Skeletal muscle tissue (tissue), 4 donors: Measurements from ENCODE around the gene AGXT2. TPM values are rescaled to one million over a fixed set of nuclear protein-coding genes. Genes with fewer than 3 reads are reported as not detected.

Experiments
- H3K27ac ChIP-seq: one replicate; pipeline ENCODE4 v1.7.0; 2013; ENCODE audit warnings: mild to moderate bottlenecking, low read depth, low read length, inconsistent platforms
- H3K27me3 ChIP-seq, 3 donors: one replicate each; pipeline ENCODE4 v1.7.0; 2013; ENCODE audit warnings: low read length in 3 of 3; ENCODE audit not compliant: control insufficient read depth in 3 of 3, insufficient read depth in 3 of 3
- H3K36me3 ChIP-seq, 3 donors: one replicate each; pipeline ENCODE4 v1.7.0; 2013; ENCODE audit warnings: low read length in 3 of 3; ENCODE audit not compliant: control insufficient read depth in 3 of 3, insufficient read depth in 3 of 3
- H3K4me1 ChIP-seq, 3 donors: one replicate each; pipeline ENCODE4 v1.7.0; 2013; ENCODE audit warnings: low read length in 3 of 3, mild to moderate bottlenecking in 3 of 3; ENCODE audit not compliant: control insufficient read depth in 3 of 3, insufficient read depth in 3 of 3
- H3K4me3 ChIP-seq, 3 donors: one replicate each; pipeline ENCODE4 v1.7.0; 2013; ENCODE audit warnings: low read length in 3 of 3
- H3K9ac ChIP-seq, 3 donors: one replicate each; pipeline ENCODE4 v1.7.0; 2013; ENCODE audit warnings: low read length in 3 of 3, mild to moderate bottlenecking in 3 of 3, moderate library complexity in 2 of 3, low read depth in 1 of 3
- H3K9me3 ChIP-seq, 3 donors: one replicate each; pipeline ENCODE4 v1.7.0; 2013; ENCODE audit warnings: low read length in 3 of 3; ENCODE audit not compliant: control insufficient read depth in 3 of 3
- total RNA-seq: library from RNA; depleted of rRNA; stranded (reverse); fragments of >200 nt; gene quantifications from one replicate; pipeline ENCODE4 v1.2.3, GENCODE V29; 2014
- donor health status: Osteomylitis.

Gene AGXT2
- total RNA-seq, 1 donor from 2014 or later: not detected

DNA sequence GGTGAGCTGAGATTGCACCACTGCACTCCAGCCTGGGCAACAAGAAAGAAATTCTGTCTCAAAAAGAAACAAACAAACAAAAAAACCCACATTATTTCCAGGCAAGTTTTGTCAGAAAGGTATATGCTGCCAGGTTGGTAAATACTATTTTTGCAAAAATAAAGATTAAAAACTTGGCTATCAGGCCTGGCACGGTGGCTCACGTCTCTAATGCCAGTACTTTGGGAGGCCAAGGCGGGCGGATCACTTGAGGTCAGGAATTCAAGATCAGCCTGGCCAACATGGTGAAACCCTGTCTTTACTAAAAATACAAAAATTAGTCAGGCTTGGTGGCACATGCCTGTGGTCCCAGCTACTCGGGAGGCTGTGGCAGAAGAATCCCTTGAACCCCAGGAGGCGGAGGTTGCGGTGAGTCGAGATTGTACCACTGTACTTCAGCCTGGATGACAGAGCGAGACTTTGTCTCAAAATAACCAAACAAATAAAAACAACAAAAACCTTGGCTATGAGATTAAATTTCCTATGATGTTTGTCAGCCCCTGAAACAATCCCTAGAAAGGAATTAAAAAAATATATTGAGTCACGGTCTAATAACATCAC lies 22.7 kb downstream of the AGXT2 start:
- H3K4me3 ChIP-seq: no peak overlapping the region
- H3K9ac ChIP-seq: no peak overlapping the region
- H3K4me1 ChIP-seq: no peaks in the 10 kb centered on the region
- no peaks in the 10 kb centered on the region for H3K27me3 ChIP-seq
- H3K9me3 ChIP-seq: no peaks in the 10 kb centered on the region
- H3K27ac ChIP-seq: no peak overlapping the region
- H3K36me3 ChIP-seq: no peaks in the 10 kb centered on the region

DNA sequence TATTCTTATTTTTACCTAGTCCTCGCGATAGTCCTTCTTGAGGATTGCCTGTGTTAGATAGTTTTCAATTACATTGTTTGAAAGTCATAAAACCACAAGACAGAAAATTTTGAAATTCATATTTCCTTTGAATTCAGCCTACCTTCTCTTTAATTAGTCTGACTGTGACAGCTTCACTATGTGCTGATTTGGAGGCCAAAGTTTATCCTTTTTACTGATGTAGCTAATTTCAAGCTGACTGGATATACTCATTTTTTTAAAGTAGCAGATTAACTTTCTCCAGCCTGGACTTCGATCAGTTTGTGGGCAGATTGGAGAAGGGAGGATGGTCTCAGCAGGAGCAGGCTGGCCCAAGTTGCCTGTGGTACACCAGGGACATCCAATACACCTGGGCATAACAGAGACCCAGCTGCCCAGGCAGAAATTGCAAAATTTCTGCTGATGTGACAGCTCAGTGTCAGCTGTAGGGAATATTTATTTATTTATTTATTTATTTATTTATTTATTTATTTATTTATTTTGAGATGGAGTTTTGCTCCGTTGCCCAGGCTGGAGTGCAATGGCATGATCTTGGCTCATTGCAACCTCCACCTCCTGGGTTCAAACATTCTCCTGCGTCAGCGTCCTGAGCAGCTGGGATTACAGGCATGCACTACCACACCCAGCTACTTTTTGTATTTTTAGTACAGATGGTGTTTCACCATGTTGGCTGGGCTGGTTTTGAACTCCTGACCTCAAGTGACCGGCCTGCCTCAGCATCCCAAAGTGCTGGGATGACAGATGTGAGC lies 24.2 kb downstream of the AGXT2 start:
- Histone ChIP-seq H3K4me1 (no peaks in the 10 kb centered on the region), H3K27me3 (no peaks in the 10 kb centered on the region), H3K9me3 (no peaks in the 10 kb centered on the region)

DNA sequence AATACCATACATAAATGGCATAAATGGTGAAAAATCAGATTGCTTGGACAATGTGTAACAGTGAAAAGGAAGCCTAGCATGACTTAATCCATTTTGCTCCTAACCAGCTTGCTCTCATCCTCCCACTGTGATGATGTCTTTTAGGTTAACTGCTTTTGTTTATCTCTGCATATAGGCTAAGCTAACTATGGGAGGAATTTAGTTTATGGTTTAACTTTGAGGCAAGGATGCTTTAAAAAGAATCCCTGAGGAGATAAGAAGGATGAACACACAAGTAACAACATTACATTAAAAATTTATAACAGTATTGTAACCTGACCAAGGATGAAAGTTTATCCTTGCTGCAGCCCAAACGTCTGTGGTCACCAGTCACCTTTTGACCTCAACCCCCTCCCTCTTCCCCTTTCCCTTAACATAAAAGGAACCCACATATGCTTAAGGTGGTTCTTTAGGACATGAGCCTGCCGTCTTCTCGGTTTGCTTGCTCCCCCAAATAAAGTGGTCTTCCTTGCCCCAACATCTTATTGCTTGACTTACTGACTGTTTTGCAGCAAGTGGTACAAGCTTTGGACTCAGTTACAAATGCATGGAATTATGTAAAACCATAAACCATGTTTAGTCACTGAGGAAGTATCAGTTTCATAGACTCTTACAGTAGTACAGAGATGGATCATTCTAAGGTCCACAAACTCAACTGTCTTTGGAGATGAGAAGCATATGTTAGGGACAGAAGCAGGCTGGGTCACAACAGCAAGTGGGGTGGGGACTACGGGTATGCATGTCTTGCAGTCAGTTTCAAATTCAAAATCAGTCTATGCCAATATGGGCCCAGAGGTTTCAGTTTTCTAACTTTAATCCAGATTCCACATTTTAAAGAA lies 31.3 kb downstream of the AGXT2 start:
- H3K9me3 ChIP-seq: no peaks in the 10 kb centered on the region
- H3K9ac ChIP-seq: no peak overlapping the region
- no peaks in the 10 kb centered on the region for H3K36me3 ChIP-seq
- H3K27ac ChIP-seq: no peak overlapping the region
- H3K4me1 ChIP-seq: no peaks in the 10 kb centered on the region
- H3K4me3 ChIP-seq: no peak overlapping the region
- peaks cover 0 to 2% (median 0%) of the 10 kb centered on the region in 3 donors for H3K27me3 ChIP-seq

More for the DNA sequence above, 24.2 kb downstream of the AGXT2 start:
- H3K27ac ChIP-seq: no peak overlapping the region
- H3K36me3 ChIP-seq: no peaks in the 10 kb centered on the region
- H3K4me3 ChIP-seq: no peak overlapping the region
- no peak overlapping the region for H3K9ac ChIP-seq

DNA sequence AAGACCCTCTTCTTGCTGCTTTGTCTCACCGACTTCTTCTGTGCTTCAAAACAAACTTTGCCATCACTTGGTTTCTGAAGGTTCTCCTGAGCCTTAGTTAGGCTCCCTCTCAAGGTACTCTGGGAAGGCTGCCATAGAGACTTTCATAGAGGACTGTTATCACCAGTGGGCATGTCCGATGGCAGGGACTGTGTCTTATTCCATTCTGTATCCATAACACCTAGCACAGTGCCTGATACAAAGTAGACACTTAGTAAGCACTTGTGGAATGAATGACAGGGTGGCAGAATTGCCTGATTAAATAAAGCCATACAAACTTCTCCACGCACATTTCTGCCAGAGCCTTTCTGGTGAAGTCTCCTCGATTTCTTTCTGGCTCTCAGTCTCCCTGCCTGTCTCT lies 32.7 kb downstream of the AGXT2 start:
- Histone ChIP-seq H3K9ac (no peak overlapping the region), H3K36me3 (no peaks in the 10 kb centered on the region), H3K27me3 (peaks cover 0 to 2% (median 0%) of the 10 kb centered on the region in 3 donors), H3K4me1 (no peaks in the 10 kb centered on the region), H3K9me3 (no peaks in the 10 kb centered on the region), H3K27ac (no peak overlapping the region), H3K4me3 (no peak overlapping the region)

DNA sequence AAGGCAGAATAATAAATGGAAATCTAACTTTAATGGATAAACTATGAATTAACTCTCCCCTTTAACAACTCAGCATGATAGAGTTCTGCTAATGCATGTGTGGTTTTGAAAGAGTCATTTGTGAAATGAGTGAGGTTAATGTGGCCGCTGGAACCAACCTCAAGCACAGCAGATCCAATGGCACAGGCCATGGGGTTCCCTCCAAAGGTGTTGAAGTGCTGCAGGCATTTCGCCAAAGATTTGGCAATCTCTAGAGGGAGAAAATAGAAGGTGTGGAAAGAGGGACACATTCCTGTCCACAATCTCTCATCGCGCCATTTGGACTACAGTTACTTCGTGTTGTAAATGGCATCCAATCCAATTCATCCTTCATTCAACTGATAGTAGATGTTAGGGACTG lies 35.0 kb downstream of the AGXT2 start:
- Histone ChIP-seq H3K9ac (no peak overlapping the region), H3K9me3 (no peaks in the 10 kb centered on the region), H3K4me1 (no peaks in the 10 kb centered on the region), H3K27me3 (peaks cover 0 to 3% (median 2%) of the 10 kb centered on the region in 3 donors), H3K4me3 (no peak overlapping the region), H3K27ac (no peak overlapping the region), H3K36me3 (no peaks in the 10 kb centered on the region)

DNA sequence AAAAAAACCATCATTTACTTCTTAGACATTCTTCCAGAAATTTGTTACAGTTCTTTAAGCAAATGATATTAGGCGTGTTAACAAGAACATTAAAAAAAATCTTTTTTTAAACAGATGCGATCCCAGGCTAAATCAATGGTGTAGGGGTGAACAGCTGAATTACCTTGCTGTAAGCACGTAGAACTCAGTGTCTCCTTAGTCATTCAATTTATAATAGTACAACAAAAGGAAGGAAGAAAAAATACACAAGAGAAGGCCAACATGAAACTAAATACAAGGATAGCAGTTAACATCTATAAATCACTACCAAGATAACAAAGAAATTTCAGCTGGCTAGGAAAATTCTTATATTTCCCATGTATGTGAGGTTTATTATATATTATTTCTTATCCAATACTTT lies 35.4 kb downstream of the AGXT2 start:
- no peaks in the 10 kb centered on the region for H3K9me3 ChIP-seq
- H3K36me3 ChIP-seq: no peaks in the 10 kb centered on the region
- H3K27me3 ChIP-seq: peaks cover 0 to 3% (median 2%) of the 10 kb centered on the region in 3 donors
- no peak overlapping the region for H3K9ac ChIP-seq
- no peak overlapping the region for H3K4me3 ChIP-seq
- H3K27ac ChIP-seq: no peak overlapping the region
- no peaks in the 10 kb centered on the region for H3K4me1 ChIP-seq

DNA sequence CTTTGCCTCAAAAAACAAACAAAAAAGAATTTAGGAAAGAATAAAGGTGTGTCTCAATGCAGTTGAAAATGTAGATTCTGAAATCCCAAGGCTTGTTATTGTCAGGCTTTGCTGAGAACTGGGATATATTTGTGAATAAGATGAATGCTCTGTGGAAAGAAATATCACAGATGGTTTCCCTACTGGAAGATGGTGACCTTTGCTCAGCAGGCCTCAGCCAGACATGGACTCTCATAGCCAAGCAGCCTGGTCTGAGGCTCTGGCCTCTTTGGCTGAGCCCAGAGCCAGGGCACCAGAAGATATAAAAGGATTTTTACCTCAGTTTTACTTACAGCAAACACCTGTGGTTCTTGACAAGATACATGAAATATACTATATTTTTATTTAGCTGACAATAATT lies 37.1 kb downstream of the AGXT2 start:
- H3K27me3 ChIP-seq: peaks cover 0 to 3% (median 2%) of the 10 kb centered on the region in 3 donors
- H3K36me3 ChIP-seq: no peaks in the 10 kb centered on the region
- H3K4me1 ChIP-seq: no peaks in the 10 kb centered on the region
- H3K4me3 ChIP-seq: no peak overlapping the region
- no peak overlapping the region for H3K27ac ChIP-seq
- H3K9me3 ChIP-seq: no peaks in the 10 kb centered on the region
- no peak overlapping the region for H3K9ac ChIP-seq

DNA sequence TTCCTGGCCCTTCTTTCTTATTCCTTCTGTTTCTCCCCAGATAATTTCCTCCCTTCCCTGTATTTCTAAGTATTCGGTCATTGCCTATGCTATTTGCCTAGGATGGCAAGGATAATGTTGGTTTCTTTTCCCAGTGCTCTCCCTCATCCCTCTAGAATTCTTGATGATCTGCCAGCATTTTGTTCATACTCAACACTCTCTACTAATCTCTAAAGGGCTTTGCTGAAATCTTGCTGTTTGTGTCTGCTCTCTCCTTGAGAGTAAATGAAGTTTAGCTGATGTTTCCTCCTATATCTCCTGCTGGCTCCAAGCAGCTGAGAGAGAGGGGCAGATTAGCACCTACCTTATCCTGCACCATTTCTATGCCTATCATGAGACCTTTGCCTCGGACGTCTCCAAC lies 38.1 kb downstream of the AGXT2 start:
- H3K4me3 ChIP-seq: no peak overlapping the region
- no peak overlapping the region for H3K27ac ChIP-seq
- peaks cover 0 to 3% (median 2%) of the 10 kb centered on the region in 3 donors for H3K27me3 ChIP-seq
- H3K9ac ChIP-seq: no peak overlapping the region
- no peaks in the 10 kb centered on the region for H3K9me3 ChIP-seq
- no peaks in the 10 kb centered on the region for H3K4me1 ChIP-seq
- no peaks in the 10 kb centered on the region for H3K36me3 ChIP-seq

DNA sequence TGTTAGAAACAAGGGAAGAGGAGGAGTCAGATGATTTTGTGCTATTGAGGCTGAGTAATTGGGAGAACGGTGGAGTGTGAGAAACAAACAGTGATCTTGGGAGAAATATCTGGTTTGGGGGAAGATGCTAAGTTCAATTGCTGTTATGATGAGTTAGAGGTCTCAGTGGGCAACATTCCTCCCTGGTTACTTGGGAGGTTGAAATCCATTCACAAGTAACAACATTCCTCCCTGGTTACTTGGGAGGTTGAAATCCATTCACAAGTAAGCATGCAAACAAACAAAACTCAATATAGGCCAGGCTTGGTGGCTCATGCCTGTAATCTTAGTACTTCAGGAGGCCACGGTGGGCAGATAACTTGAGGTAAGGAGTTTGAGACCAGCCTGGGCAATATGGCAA lies 38.7 kb downstream of the AGXT2 start:
- Histone ChIP-seq H3K27me3 (peaks cover 0 to 3% (median 2%) of the 10 kb centered on the region in 3 donors), H3K27ac (no peak overlapping the region), H3K36me3 (no peaks in the 10 kb centered on the region), H3K9ac (no peak overlapping the region), H3K4me3 (no peak overlapping the region), H3K9me3 (no peaks in the 10 kb centered on the region), H3K4me1 (no peaks in the 10 kb centered on the region)

DNA sequence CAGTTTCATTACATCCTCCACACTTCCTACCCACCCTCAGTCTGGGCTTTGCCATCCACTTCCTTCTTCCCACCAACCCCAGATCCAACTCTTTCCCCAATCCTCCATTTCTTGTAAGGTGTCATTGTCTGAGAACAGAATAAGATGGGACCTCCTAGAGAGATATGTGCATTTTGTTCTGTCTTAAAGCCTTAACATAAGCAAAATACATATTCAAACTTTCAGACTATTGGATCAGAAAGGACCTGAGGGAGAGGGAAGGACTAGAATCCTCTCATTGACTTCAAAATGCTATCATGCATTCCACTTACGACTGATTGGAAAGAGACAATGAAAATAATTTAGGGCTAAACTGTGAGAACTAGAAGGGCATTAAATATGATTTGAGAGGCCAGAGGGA lies 43.0 kb downstream of the AGXT2 start:
- no peak overlapping the region for H3K27ac ChIP-seq
- no peak overlapping the region for H3K9ac ChIP-seq
- no peaks in the 10 kb centered on the region for H3K9me3 ChIP-seq
- peaks cover 4 to 7% (median 4%) of the 10 kb centered on the region in 3 donors for H3K27me3 ChIP-seq
- H3K4me1 ChIP-seq: no peaks in the 10 kb centered on the region
- no peaks in the 10 kb centered on the region for H3K36me3 ChIP-seq
- H3K4me3 ChIP-seq: no peak overlapping the region
